K562 (cell line): ENCODE results near the gene UBASH3B. TPM values are rescaled to one million over a fixed set of nuclear protein-coding genes. Genes with fewer than 3 reads are reported as not detected.

Experiments used
- ATAC-seq: fragments of 200-7000 bp; cut with Tn5 transposase; 3 replicates; pipeline ENCODE4 v1.9.1; 2020; ENCODE audit warnings: moderate library complexity
- BruUV-seq: library from RNA; stranded (reverse); fragments of 400-500 nt; replicated peaks from 2 replicates; lab custom pipeline; 2021; lab: Mats Ljungman, UMichigan
- CTCF ChIA-PET: fragments of 300-600 bp; formaldehyde crosslinking; extraction: SDS; loops from one replicate; lab custom pipeline; 2021; ENCODE audit warnings: low intra/inter-chr PET ratio; lab: Yijun Ruan, JAX
- POLR2A ChIA-PET: fragments of 300-600, 350-650 bp; sonication (Branson Sonifier 250); formaldehyde crosslinking; extraction: SDS; loops from one replicate; lab custom pipeline; 2021; ENCODE audit warnings: antibody characterized with exemption, inconsistent platforms; lab: Yijun Ruan, JAX
- DNase-seq, 4 experiments: peaks; one replicate each; pipeline versions ENCODE4 v3.0.0 to v3.0.0-alpha.2; 2011 to 2018; ENCODE audit warnings: low spot score in 3 of 4, mixed read lengths in 3 of 4; ENCODE audit errors: extremely low read depth in 1 of 4
- FAIRE-seq: peaks from 2 replicates; lab custom pipeline; 2011; peaks lifted over from hg19 to GRCh38; lab: Jason Lieb, UNC
- H2AFZ ChIP-seq: 2 replicates; pipeline ENCODE4 v1.6.0; 2011; ENCODE audit warnings: low read depth, low read length, control low read depth, inconsistent platforms
- H3K27ac ChIP-seq: fragments of 200-600 bp; 3 replicates; pipeline ENCODE4 v1.8.0; 2011; ENCODE audit warnings: low read depth, mild to moderate bottlenecking, control low read depth, inconsistent platforms, low read length, moderate library complexity, mixed read lengths; ENCODE audit errors: extremely low read depth
- H3K27me3 ChIP-seq, 2 experiments: fragments of 300-600 bp in 1 of 2; 2 replicates in 1 of 2; 3 replicates in 1 of 2; pipeline versions ENCODE4 v1.6.0 to v1.8.0; 2011; ENCODE audit warnings: inconsistent platforms in 2 of 2, low read length in 2 of 2, mild to moderate bottlenecking in 1 of 2, mixed read lengths in 1 of 2, moderate library complexity in 1 of 2; ENCODE audit not compliant: control insufficient read depth in 2 of 2, insufficient read depth in 2 of 2
- H3K36me3 ChIP-seq: fragments of 300-600 bp; 3 replicates; pipeline ENCODE4 v1.8.0; 2011; ENCODE audit warnings: mild to moderate bottlenecking, low read length, inconsistent platforms; ENCODE audit not compliant: control insufficient read depth, insufficient read depth
- H3K4me1 ChIP-seq, 2 experiments: fragments of 200-600 bp in 1 of 2; replicated peaks in 1 of 2; 2 replicates in 1 of 2; 3 replicates in 1 of 2; pipeline versions ENCODE4 v1.5.1 to v1.8.0; 2011; ENCODE audit warnings: inconsistent platforms in 2 of 2, low read length in 2 of 2, mild to moderate bottlenecking in 1 of 2, mixed read lengths in 1 of 2, moderate library complexity in 1 of 2; ENCODE audit not compliant: control insufficient read depth in 2 of 2, insufficient read depth in 2 of 2
- H3K4me2 ChIP-seq: 2 replicates; pipeline ENCODE4 v1.6.1; 2011; ENCODE audit warnings: low read length, control low read depth, inconsistent platforms, mixed read lengths; ENCODE audit not compliant: insufficient read depth
- H3K4me3 ChIP-seq: fragments of 200-600 bp; sonication (generic), shearing (Covaris generic); 2 replicates; pipeline ENCODE4 v1.5.1; 2016; ENCODE audit warnings: control low read depth, inconsistent platforms
- H3K79me2 ChIP-seq: fragments of 200-600 bp; 3 replicates; pipeline ENCODE4 v1.8.0; 2011; ENCODE audit warnings: low read length, inconsistent platforms; ENCODE audit not compliant: control insufficient read depth, insufficient read depth
- H3K9ac ChIP-seq, 2 experiments: 2 replicates each; pipeline versions ENCODE4 v1.6.0 to v1.6.1; 2011; ENCODE audit warnings: low read depth in 2 of 2, low read length in 2 of 2, control low read depth in 1 of 2, inconsistent platforms in 1 of 2, mild to moderate bottlenecking in 1 of 2, mixed read lengths in 1 of 2; ENCODE audit not compliant: insufficient read depth in 1 of 2
- H3K9me1 ChIP-seq: one replicate; pipeline ENCODE4 v1.6.0; 2011; ENCODE audit warnings: inconsistent platforms, mild to moderate bottlenecking, low read length, moderate library complexity; ENCODE audit not compliant: control insufficient read depth, insufficient read depth
- H3K9me3 ChIP-seq: replicated peaks from 2 replicates; pipeline ENCODE4 v1.5.1; 2011; ENCODE audit warnings: low read depth, low read length, inconsistent platforms; ENCODE audit not compliant: control insufficient read depth, insufficient read depth
- H4K20me1 ChIP-seq: replicated peaks from 2 replicates; pipeline ENCODE4 v1.6.1; 2011; ENCODE audit warnings: low read length, inconsistent platforms, mixed read lengths; ENCODE audit not compliant: control insufficient read depth, insufficient read depth
- BCOR ChIP-seq: fragments of 450-650 bp; IDR thresholded peaks from 2 replicates; pipeline ENCODE4 v1.6.1; 2016
- E2F5 ChIP-seq: sonication (generic); formaldehyde crosslinking; IDR thresholded peaks from 2 replicates; pipeline ENCODE4 v1.8.0; 2022; ENCODE audit warnings: mild to moderate bottlenecking, missing genetic modification reagents
- HMGN3 ChIP-seq: IDR thresholded peaks from 2 replicates; pipeline ENCODE4 v1.6.1; 2011; ENCODE audit warnings: borderline replicate concordance, low read depth, mild to moderate bottlenecking, mixed read lengths, low read length; ENCODE audit not compliant: insufficient read length; ENCODE audit errors: extremely low read depth
- MXI1 ChIP-seq: IDR thresholded peaks from 2 replicates; pipeline ENCODE4 v1.6.1; 2011; ENCODE audit warnings: low read depth, mild to moderate bottlenecking, improper control_type of control experiment, low read length
- SMARCC2 ChIP-seq: fragments of 450-650 bp; IDR thresholded peaks from 2 replicates; pipeline ENCODE4 v1.6.1; 2017; ENCODE audit warnings: antibody characterized with exemption, moderate library complexity, mild to moderate bottlenecking, low read depth
- SP1 ChIP-seq: sonication (generic); formaldehyde crosslinking; IDR thresholded peaks from 2 replicates; pipeline ENCODE4 v1.8.1; 2022; ENCODE audit warnings: mild to moderate bottlenecking, missing genetic modification reagents
- U2AF1 ChIP-seq: fragments of 200-400 bp; formaldehyde crosslinking; optimal IDR thresholded peaks from 2 replicates; pipeline ENCODE3; 2017; ENCODE audit warnings: mild to moderate bottlenecking, low read depth, low read length, moderate library complexity
- WGBS: fragments of 100-300 bp; shearing (Covaris generic); methylation state at CpG from one replicate; pipeline ENCODE4 v1.1.6; 2016; ENCODE audit warnings: low coverage, mixed read lengths; ENCODE audit not compliant: insufficient coverage; ENCODE audit errors: missing lambda C conversion rate; 5-methylcytosine and 5-hydroxymethylcytosine counted together
- in situ Hi-C: fragments of 300-500 bp; cut with MboI; formaldehyde crosslinking; loops from 4 replicates; pipeline ENCODE4 v1.15.0; 2018; ENCODE audit warnings: inconsistent platforms, mixed read lengths
- intact Hi-C: fragments of 100-400 bp; cut with micrococcal nuclease; formaldehyde crosslinking; loops from 2 replicates; pipeline ENCODE4 v1.14.2; 2022
- polyA plus RNA-seq, 8 experiments: library from polyadenylated mRNA; depleted of rRNA in 4 of 8; stranded (reverse) in 5 of 8; unstranded in 3 of 8; fragments of >200 nt; fragmentation: Nextera tagmentation in 2 of 8; fragmentation: Illumina TruSeq in 1 of 8; extraction: Ambion mirVana in 2 of 8; extraction: Trizol in 1 of 8; gene quantifications; 2 replicates each; pipeline versions ENCODE4 v1.2.1 to v1.2.3, GENCODE V29; 2011 to 2014; ENCODE audit warnings: inconsistent platforms in 1 of 8, missing spikeins in 1 of 8
- total RNA-seq, 7 experiments: library from RNA; depleted of rRNA in 6 of 7; stranded (reverse); fragments of >200 nt in 6 of 7; fragmentation: Illumina TruSeq in 2 of 7; extraction: Trizol in 2 of 7; gene quantifications; 2 replicates each; pipeline versions ENCODE4 v1.2.1 to v1.2.3, GENCODE V29; 2011 to 2021; ENCODE audit warnings: low replicate concordance in 1 of 7
- TF ChIP-seq, protein P1 (sequence below): sonication (generic); formaldehyde crosslinking; IDR thresholded peaks from 2 replicates; pipeline ENCODE4 v1.9.0; 2022; ENCODE audit warnings: mild to moderate bottlenecking, missing genetic modification reagents

The UBASH3B gene
- total and polyA plus RNA-seq, 9 of the 15 experiments (the other 6 are each of a cell fraction or from before 2014, with no cell fraction given): 0.01 to 0.31 (median 0.08) TPM; not detected in 2

- TF ChIP-seq, protein P1, sequence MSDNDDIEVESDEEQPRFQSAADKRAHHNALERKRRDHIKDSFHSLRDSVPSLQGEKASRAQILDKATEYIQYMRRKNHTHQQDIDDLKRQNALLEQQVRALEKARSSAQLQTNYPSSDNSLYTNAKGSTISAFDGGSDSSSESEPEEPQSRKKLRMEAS (CRISPR knock-in tag): no peak
- TF ChIP-seq SMARCC2 (no peak), HMGN3 (no peak), BCOR (no peak), MXI1 (no peak), SP1 (CRISPR knock-in tag) (no peak), U2AF1 (no peak), E2F5 (CRISPR knock-in tag) (no peak)
- Histone ChIP-seq H3K9ac (no peak overlapping the region), H3K27me3 (peaks cover 3 to 33% of the 10 kb centered on the region in 2 experiments; a peak in 3 of 5 replicates), H3K9me3 (no peaks in the 10 kb centered on the region), H4K20me1 (0 out of 2 replicates have a peak, but pooled peaks cover 6% of the 10 kb centered on the region), H3K4me3 (no peak overlapping the region), H3K4me2 (no peak overlapping the region), H3K9me1 (no peaks in the 10 kb centered on the region), H3K36me3 (no peaks in the 10 kb centered on the region), H3K27ac (no peak overlapping the region), H3K79me2 (no peaks in the 10 kb centered on the region), H2AFZ (no peak overlapping the region), H3K4me1 (peaks cover 0 to 17% of the 10 kb centered on the region in 2 experiments; a peak in 2 of 5 replicates)
- ATAC-seq: no peak
- intact Hi-C loops (no loop called here), in situ Hi-C loops (no loop called here)
- no TSS peak for BruUV-seq
- no peak for FAIRE-seq
- POLR2A ChIA-PET: no interaction called here
- CTCF ChIA-PET: no interaction called here
- 0% methylated on average over 2 of the region's 2 CpGs for WGBS
- DNase-seq: no peak
Measured at GRCh38 chr11:122652495-122652894, 3.0 kb upstream of the UBASH3B start.
